K562 treated with DMSO at 1 percent for 24 hours (cell line): ENCODE measurements around the gene MOB1B. TPM values are rescaled to one million over a fixed set of nuclear protein-coding genes. Genes with fewer than 3 reads are reported as not detected.

Experiments
- total RNA-seq: library from RNA; unstranded; fragments of 300-600 nt; gene quantifications from 2 replicates; pipeline ENCODE4 v1.2.3, GENCODE V29; 2022; ENCODE audit warnings: low read depth; ENCODE audit not compliant: insufficient read depth

The MOB1B gene
- 10.1 and 11.6 TPM in 2 replicates for total RNA-seq

GRCh38 chr4:70901984-70902576 is at the start of gene MOB1B:
Gene MOB1B (plus strand): TSS chr4:70902369. CDS start chr4:70902537, 168 bp downstream.

GRCh38 chr4:70993181-70994068 is 91.3 kb downstream of the MOB1B start, which contains the start of gene DCK:
Gene DCK (plus strand): TSS chr4:70993649. CDS start chr4:70993836, 187 bp downstream.

Other genes starting within 250 kb of the MOB1B start
- not detected in 2 replicates for gene JCHAIN, start 235.9 kb upstream of the MOB1B start, total RNA-seq
- 19.8 and 23.2 TPM in 2 replicates for gene UTP3, start 213.8 kb upstream of the MOB1B start, total RNA-seq
- gene RUFY3, start 180.4 kb upstream of the MOB1B start, total RNA-seq = 21.9 and 23.8 TPM in 2 replicates
- 35.0 and 39.5 TPM in 2 replicates for gene GRSF1, start 62.5 kb upstream of the MOB1B start, total RNA-seq
- 11.4 and 15.7 TPM in 2 replicates for gene DCK, start 91.3 kb downstream of the MOB1B start, total RNA-seq